ENCODE results near the gene PPME1.
"Not testable (repeated sequence)": the region's sequence is repeated elsewhere in the genome, so short reads cannot be mapped to it uniquely, and the experiment has no call there.

PPME1 gene

GRCh38 chr11:74170694-74171629 lies at the start of gene PPME1, which contains the start of gene C2CD3:
Gene PPME1 (plus strand): TSS chr11:74171289. CDS start chr11:74171422, 133 bp downstream.
Gene C2CD3 (minus strand): TSS chr11:74171002. CDS start chr11:74170792, 210 bp downstream.
- peak; percentile 80 for DNase-seq (ENCODE audit: low spot score)

DNA sequence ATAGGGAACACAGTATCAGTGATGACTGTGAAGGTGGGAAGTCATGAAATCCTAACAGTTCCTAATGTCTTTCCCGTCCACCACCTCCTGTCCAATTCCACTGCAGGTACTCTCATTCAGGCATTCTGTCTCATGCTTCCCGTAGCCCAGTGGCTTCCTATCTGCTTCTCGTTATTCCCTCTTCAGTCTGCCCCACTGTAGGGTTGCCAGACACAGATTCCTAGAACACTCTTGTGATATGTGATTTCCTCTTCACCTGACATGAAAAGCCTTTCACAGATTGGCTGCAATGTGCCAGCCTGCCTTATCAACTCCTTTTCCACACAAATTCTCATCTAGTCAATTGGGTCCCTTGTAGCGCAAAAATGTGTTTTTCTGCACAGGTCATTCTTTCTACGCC lies 49.3 kb upstream of the PPME1 start:
- DNase-seq (ENCODE audit: low spot score) = no peak

GRCh38 chr11:74123008-74123448 lies 48.1 kb upstream of the PPME1 start:
- no peak for DNase-seq (ENCODE audit: low spot score)

DNA sequence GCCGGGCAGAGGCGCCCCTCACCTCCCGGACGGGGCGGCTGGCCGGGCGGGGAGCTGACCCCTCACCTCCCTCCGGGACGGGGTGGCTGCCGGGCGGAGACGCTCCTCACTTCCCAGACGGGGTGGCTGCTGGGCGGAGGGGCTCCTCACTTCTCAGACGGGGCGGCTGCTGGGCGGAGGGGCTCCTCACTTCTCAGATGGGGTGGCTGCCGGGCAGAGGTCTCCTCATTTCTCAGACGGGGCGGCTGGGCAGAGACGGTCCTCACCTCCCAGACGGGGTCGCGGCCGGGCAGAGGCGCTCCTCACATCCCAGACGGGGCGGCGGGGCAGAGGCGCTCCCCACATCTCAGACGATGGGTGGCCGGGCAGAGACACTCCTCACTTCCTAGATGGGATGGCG lies 42.0 kb upstream of the PPME1 start:
- not testable (repeated sequence) for DNase-seq (ENCODE audit: low spot score)

- no peak for DNase-seq (ENCODE audit: low spot score)
Observed at GRCh38 chr11:74132833-74133232, 38.3 kb upstream of the PPME1 start.

DNA sequence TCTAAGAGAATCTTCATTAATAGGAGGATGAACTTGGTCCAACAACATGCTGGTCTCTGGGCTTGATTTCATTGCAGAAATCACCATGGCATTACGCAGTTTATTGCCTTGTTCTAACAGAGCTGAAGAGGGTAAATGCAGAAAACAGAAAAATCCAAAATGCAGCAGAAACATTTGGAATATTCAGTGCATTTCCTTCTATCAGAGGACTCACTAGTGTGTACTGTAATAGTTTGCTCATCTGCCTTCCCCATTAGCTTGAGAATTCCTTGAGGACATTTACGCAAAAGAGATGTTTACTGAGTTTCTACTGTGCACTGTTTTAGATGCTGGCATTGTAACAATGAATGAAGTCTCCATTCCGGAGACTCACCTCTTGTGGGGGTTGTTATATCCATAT lies 37.7 kb upstream of the PPME1 start:
- DNase-seq (ENCODE audit: low spot score) = no peak

GRCh38 chr11:74134661-74135060 lies 36.4 kb upstream of the PPME1 start:
- DNase-seq (ENCODE audit: low spot score) = no peak

DNA sequence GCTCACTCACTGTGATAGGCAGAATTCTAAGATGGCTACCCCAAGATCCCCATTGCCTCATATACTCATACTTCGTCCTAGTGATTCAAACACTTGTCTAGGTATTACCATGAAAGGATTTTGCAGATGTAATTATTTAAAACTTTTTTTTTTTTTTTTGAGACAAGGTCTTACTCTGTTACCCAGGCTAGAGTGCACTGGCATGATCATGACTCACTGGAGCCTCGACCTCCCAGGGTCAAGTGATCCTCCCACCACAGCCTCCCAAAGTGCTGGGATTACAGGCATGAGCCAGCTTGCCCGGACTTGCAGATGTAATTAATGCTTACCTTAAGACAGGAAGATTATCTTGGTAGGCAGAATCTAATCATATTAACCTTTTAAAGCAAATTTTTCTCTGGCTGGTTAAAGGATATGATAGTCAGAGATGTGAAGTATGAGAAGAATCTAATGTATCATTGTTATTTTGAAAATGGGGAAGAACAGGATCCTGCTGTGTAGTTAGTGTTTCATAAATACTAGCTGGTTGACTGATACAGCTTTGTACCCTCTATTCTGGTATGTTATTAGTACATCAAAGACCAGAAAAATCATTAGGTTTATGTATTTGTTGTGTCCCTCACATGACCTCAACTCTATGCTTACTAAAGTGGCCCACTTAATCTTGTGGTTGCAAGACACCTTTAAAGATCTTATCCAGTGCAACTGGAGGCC lies 35.8 kb upstream of the PPME1 start:
- DNase-seq (ENCODE audit: low spot score) = no peak

GRCh38 chr11:74138021-74138420 lies 33.1 kb upstream of the PPME1 start:
- no peak for DNase-seq (ENCODE audit: low spot score)

DNA sequence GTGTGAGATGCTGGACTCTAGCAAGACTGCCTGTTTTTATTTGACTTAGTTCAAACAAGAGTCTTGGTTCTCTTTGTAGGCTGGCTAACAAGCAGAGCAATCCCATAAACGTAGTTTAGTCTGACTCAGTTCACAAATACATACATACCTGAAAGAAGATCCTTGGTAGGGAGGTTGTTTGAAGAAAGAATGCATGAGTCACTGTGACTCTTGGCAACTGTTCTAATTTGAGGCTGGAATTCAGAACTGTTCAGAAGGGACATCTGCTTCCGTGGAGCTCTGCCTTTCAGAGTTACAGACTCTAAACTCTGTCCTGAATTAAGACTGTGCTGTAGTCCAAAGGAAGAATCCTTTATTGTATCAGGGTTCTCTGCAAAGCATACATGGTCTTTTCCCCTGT lies 32.5 kb upstream of the PPME1 start:
- peak; percentile 20 for DNase-seq (ENCODE audit: low spot score)

DNA sequence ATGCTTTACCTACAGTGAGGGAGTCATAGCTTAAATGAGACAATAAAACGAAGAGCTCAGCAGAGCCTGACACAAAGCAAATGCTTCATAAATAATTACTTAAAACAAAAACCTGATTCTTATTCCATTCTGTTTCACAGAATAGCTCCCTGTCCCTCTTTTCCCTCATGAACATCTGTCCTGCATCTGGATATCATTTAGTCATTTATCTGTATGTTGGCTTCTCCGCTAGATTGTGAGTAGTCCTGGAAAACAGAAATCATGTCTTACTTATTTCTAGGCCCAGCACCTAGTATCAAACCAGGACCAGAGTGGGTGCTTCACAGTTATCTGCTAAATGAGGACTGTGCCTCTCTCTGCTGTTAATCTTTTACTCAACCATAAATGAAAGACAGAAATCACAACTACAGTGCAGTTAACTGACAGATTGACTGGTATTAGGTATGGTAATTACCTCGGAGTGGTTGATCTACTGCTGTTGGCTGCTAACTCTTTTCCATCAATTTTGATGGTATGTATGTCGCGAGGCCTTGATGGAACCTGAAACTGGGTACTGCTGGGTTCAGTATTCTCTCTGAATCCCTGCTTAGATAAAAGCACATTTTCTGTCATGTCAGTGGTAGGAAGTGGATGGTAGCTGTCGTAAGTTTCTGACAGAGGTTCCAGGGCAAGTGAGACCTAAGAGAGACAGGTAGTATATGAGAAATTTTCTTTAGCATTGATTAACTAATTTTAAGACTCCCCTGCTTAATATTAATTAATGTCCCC lies 31.8 kb upstream of the PPME1 start:
- DNase-seq (ENCODE audit: low spot score) = no peak

DNA sequence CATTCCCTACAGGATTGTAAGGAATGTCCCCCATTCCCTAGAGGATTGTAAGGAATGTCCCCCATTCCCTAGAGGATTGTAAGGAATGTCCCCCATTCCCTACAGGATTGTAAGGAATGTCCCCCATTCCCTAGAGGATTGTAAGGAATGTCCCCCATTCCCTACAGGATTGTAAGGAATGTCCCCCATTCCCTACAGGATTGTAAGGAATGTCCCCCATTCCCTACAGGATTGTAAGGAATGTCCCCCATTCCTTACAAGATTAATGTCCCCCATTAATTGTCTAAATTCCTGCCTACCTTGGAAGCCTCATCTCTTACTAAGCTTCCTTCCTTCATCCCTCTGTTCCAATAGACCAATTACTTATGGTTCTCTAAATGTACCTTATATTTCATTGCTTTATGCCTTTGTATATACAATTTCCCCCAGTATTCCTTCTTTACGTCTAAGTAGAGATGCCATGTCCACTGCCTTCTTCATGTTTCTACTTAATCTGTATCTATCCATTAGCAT lies 31.1 kb upstream of the PPME1 start:
- DNase-seq (ENCODE audit: low spot score) = not testable (repeated sequence)

DNA sequence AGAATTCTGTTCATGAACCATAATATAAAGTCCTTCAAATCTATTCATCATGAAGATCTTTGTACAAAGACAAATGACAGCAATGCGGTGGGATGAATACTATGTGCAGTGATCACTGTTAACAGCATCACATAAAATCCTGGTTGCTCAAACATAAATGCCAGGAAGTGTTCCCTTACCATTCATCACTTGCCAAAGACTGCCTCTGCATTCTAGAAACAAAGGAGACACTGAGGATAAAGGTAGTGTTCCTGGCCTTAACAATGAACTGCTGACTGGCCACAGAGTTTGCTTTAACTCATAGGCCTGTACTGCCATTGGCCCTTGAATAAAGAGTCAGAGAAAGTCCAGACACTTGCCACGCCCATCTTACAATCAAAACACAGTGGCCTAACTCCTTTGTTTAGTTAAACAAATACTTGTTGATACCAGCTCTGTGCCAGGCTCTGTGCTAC lies 29.8 kb upstream of the PPME1 start:
- no peak for DNase-seq (ENCODE audit: low spot score)

- no peak for DNase-seq (ENCODE audit: low spot score)
Observed at GRCh38 chr11:74141908-74142307, 29.2 kb upstream of the PPME1 start.

DNA sequence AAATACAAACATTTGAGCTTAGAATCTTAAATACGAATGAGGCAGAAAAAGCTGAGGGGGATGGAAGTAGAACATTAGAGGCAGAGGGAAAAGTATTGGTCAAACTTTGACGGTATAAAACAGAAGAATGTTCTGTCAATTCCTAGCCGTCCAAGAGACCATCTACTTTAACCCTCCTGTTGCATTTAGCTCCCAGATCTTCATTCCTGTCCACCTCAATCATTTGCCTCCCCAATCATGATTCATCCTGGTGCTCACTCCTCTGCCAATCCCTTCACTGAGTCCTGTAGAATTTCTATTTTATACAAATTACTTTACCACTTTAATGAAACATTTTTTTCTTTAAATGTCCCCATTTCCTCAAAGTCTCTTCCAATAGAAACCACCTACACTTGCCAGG lies 28.5 kb upstream of the PPME1 start:
- no peak for DNase-seq (ENCODE audit: low spot score)

GRCh38 chr11:74144592-74144991 lies 26.5 kb upstream of the PPME1 start:
- DNase-seq (ENCODE audit: low spot score) = no peak

- no peak for DNase-seq (ENCODE audit: low spot score)
Observed at GRCh38 chr11:74147199-74147929, 23.7 kb upstream of the PPME1 start.

- no peak for DNase-seq (ENCODE audit: low spot score)
Observed at GRCh38 chr11:74153224-74153623, 17.9 kb upstream of the PPME1 start.

- DNase-seq (ENCODE audit: low spot score) = no peak
Observed at GRCh38 chr11:74154620-74155281, 16.3 kb upstream of the PPME1 start.

- no peak for DNase-seq (ENCODE audit: low spot score)
Observed at GRCh38 chr11:74157169-74157568, 13.9 kb upstream of the PPME1 start.

DNA sequence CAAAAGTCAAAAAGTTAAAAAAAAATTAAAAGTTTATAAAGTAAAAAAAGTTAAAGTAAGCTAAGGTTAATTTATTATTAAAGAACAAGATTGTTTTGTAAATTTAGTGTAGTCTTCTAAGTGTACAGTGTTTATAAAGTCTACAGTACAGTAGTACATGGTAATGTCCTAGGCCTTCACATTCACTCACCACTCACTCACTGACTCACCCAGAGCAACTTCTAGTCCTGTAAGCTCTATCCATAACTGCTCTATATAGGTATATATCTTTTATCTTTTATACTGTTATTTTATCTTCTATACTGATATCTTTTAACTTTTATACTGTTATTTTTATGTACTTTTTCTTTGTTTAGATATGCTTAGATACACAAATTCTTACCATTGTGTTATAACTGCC lies 11.4 kb upstream of the PPME1 start:
- no peak for DNase-seq (ENCODE audit: low spot score)

Measured in HuH-7 (cell line).